ENCODE results near the gene EXOC3L4.
"Not testable (repeated sequence)": the region's sequence is repeated elsewhere in the genome, so short reads cannot be mapped to it uniquely, and the experiment has no call there.

EXOC3L4 gene

GRCh38 chr14:103094406-103095209 lies at the start of gene EXOC3L4:
EXOC3L4 (plus strand) TSS chr14:103094725; CDS start chr14:103100220, 5,495 bp downstream.
- no peak for DNase-seq (ENCODE audit: low read depth in 2 of 2)

DNA sequence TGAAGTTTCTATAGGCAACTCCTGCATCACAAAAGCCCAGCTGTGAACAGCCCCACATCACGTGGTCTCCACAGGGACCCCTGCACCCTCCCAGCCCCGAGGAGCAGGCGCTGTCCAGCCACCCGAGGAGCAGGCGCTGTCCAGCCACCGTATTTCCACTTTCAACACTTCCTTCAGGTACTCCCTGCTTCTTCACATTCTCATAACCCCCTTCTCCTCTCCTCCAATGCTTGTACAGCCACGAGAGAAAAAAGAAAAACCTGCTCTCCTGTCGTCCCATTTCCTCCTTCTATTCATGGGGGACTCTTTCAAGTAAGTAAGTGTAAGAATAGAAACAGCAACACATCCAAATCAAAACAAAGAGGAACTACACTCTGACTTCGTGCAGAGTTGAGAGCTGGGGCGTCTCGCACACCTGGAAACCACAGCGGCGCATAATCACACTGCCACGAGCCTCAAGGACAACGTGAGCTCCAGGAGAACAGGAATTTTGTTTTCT lies 49.1 kb upstream of the EXOC3L4 start:
- DNase-seq (ENCODE audit: low read depth in 2 of 2), result no peak

DNA sequence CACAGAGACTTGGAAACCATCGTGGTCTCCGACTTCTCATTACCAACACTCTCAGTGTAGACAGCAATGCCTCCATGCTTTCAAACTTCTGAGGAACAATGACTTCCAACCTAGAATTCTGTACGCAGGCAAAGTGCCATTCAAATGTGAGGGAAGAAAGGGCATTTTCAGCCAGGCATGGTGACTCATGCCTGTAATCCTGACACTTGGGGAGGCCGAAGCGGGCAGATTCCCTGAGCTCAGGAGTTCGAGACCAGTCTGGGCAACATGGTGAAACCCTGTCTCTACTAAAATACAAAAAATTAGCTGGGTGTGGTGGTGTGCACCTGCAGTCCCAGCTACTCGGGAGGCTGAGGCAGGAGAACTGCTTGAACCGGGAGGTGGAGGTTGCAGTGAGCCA lies 47.1 kb upstream of the EXOC3L4 start:
- not testable (repeated sequence) for DNase-seq (ENCODE audit: low read depth in 2 of 2)

DNA sequence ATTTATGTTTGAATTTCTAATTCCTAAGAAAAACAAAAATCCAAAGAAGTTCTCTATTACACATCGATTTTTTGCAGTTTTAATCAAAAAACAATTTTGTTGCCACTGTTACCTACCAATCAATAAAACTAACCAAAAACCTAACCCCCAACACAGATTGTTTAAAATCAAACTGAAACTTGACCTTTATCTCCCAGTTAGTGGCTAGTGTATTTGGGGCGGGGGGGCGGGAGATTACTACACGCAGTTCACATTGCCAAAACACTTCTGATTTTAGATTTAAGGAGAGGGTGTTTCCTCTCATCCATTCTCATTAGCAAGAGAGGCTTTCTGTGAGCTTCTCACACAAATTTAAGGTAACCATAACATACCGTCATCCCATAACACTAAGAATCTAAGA lies 43.6 kb upstream of the EXOC3L4 start:
- DNase-seq (ENCODE audit: low read depth in 2 of 2), result no peak

DNA sequence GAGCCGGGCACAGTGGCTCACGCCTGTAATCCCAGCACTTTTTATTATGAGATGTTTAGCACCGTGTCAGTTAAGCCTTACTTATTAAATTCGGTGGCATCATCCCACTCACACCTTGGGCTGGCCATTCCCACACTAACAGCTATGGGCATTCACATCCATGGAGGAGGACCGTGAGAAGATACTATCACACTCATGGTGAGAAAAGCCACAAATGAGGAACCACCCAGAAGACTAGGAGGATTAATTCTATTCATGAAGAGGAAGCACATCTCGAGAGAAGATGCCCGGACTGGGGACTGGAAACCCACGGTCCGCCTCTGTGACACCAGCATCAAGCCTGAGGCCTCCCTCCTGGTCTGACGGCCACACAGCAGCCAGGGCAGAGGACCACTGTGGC lies 42.1 kb upstream of the EXOC3L4 start:
- no peak for DNase-seq (ENCODE audit: low read depth in 2 of 2)

- DNase-seq (ENCODE audit: low read depth in 2 of 2), result no peak
These were observed 38.8 kb upstream of the EXOC3L4 start for GRCh38 chr14:103055695-103056094.

- no peak for DNase-seq (ENCODE audit: low read depth in 2 of 2)
These were observed 38.0 kb upstream of the EXOC3L4 start for GRCh38 chr14:103056322-103057027.

DNA sequence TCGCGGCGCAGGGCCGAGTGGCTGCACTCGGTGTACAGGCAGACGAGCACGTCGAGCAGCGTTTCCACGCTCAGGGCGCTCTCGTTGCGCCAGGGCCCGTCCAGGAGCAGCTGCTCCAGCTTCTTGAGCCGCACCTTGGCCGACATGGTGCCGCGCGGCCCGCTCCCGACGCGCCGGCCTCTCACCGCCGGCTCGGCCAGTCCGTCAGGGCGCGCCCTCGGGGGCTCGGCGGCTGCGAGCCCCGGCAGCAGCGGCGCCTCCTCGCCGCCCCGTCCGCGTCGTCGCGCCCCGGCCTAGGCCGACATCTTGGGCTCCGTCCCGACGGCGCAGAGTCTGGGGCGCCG lies 37.5 kb upstream of the EXOC3L4 start:
- no peak for DNase-seq (ENCODE audit: low read depth in 2 of 2)

- DNase-seq (ENCODE audit: low read depth in 2 of 2), result peak; percentile 25 to 63
These were observed 37.0 kb upstream of the EXOC3L4 start, which contains the start of gene CDC42BPB for GRCh38 chr14:103057372-103058163. CDC42BPB (minus strand) TSS chr14:103057549; CDS start chr14:103057173, 376 bp downstream.

DNA sequence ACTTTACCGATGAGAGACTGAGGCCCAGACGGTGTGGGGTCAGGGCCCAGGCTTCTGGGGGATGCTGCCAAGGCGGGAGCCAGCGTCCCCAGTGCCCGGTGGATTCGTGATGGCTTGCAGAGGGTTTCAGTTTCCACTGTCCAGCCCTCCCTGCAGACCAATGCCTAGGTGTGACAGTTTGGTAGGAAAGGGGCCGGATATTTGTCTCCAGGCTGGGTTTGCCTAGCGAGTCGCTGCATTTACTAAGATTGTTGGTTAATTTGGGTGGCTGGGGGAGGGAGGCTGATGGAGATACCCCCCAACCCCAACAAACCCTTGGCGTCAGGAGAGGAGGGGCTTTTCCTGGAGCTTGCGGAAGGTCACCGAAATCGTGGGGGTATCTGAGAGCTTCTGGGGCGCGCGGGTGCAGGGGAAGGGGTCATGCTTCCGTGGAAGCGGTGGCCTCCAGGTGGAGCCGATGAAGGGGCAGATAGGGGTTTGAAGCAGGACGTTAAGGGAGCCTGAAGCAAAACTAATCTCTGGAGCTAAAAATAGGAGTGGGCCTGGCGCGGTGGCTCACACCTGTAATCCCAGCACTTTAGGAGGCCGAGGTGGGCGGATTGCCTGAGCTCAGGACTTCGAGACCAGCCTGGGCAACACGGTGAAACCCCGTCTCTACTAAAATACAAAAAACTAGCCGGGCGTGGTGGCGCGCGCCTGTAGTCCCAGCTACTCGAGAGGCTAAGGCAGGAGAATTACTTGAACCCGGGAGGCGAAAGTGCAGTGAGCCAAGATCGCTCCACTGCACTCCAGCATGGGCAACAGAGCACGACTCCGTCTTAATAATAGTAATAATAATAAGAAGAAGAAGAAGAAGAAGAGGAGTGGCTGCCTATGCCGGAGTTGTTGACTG lies 36.1 kb upstream of the EXOC3L4 start:
- no peak for DNase-seq (ENCODE audit: low read depth in 2 of 2)

DNA sequence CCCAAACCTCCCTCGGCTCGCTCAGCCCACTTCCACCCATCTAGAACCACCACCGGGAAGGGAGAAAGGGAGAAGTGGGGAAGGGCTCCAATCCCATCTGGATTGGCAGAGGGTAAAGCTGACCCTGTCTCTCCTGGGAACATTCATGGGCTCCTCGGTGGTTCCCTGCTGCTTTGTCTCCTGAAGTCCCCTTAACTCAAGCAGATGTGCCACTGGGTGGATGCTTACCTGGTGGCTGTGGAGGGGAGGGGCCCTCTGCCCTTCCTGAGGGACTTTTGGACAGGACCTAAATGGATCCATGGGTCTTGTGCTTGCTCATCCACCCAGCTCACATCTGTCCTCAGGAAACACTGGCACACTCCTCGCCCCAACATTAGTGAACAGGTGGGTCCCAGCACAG lies 35.0 kb upstream of the EXOC3L4 start:
- no peak for DNase-seq (ENCODE audit: low read depth in 2 of 2)

DNA sequence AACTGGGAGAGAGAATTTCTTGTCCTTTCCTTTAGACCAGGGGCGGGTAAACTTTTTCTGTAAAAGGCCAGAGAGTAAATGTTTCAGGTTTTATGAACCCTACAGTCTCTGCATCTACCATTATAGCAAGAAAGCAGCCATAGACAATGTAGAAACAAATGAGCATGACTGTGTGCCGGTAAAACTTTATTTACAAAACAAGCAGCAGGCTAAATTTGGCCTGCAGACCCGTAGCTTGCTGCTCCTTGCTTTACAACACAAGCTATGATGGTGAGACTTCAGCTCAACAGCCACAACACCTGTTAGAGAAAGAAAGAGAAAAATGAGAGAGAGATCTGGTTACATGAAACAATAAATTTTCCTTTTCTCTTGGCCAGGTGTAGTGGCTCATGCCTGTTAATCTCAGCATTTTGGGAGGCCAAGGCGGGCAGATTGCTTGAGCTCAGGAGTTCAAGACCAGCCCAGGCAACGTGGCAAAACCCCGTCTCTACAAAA lies 33.0 kb upstream of the EXOC3L4 start:
- no peak for DNase-seq (ENCODE audit: low read depth in 2 of 2)

DNA sequence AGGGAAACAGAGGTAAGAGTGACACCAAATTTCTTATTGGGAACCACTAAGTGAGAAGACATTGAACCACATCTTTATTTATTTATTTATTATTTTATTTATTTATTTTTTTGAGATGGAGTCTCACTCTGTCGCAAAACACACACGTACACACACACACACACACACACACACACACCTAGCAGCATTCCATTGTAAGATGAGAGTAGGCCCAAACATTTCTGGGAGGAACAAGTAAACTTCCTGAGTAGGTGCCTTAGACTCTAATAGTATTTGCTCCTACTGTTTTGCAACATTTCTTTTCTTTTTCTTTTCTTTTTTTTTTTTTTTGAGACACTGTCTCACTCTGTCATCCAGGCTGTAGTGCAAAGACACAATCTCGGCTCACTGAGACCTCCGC lies 30.1 kb upstream of the EXOC3L4 start:
- no peak for DNase-seq (ENCODE audit: low read depth in 2 of 2)

DNA sequence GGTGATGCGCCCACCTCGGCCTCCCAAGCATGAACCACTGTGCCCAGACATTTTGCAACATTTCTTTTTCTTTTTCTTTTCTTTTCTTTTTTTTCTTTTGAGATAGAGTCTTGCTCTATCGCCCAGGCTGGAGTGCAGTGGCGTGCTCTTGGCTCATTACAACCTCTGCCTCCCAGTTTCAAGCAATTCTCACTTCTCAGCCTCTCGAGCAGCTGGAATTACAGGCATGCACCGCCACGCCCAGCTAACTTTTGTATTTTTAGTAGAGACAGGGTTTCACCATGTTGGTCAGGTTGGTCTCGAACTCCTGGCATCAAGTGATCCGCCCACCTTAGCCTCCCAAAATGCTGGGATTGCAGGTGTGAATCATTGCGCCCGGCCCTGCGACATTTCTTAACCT lies 29.5 kb upstream of the EXOC3L4 start:
- no peak for DNase-seq (ENCODE audit: low read depth in 2 of 2)

DNA sequence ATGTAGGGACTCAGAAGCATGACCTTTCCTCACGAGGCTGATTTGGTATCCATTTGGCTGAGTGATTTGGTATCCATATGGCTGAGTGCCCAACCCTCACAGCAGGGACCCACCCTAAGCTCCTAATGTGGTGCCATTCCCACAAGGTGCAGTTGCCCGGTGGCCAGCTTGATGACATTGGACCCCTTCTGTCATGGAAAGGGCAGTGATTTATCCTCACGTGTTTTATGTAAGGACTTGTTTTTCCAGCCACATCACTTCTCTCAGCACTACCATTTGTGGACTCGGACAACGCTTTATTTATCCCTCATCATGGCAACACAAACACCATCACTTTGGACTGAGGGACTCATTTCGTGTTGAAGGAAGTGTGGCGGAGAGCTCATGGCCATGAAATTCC lies 28.7 kb upstream of the EXOC3L4 start:
- DNase-seq (ENCODE audit: low read depth in 2 of 2), result no peak

DNA sequence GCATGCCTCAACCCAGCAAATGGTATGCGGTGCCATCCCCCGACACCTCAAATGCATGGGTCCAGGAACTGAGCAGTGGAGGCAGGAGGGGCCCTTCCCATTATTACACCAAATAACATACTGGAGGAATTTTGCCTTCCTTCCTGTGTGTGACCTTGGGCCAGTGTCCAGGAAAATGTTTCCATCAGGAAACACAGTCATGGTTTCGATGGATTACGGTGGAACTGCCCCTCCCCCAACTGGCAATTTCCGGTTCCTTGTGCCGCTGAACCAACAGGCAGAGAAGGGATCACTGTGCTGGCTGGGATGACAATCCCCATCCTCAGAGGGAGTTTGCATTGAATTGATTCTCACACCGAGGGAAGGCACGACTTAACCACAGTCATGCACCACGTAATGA lies 28.1 kb upstream of the EXOC3L4 start:
- DNase-seq (ENCODE audit: low read depth in 2 of 2), result no peak

GRCh38 chr14:103067231-103067954 lies 27.1 kb upstream of the EXOC3L4 start:
- no peak for DNase-seq (ENCODE audit: low read depth in 2 of 2)

DNA sequence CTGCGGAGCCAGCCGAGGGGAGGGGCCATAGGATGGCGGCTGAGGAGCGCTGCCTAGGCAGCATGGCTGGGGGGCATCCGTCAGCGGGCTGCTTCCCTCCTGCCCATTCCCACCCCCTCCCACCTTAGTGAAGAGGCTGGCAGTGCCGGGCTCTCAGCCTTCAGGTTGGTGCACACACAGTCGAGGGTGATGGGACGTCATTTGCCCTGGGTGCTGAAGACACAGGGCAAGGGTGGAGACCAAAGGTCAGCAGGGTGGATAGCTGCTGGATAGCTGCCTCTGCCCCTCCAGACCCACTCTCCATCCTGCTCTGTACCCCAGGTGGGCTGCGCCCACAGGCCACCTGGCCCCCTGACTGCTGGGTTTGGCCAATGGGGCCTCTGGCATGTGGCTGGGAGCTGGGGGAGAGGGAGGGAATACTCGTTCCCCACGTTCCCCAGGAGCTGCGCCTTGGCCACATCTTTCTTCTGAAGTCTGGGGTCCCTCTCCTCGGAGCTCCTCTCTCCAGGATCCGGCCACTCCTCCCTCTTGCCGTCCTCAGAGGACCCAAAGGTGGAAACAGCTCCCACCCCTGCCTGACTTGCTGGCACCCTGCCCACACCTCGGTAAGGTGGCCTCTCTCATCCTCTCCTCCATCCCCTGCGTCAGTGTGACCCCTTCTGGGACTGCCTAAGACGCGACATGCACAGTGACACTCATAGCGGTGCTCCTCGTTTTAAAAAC lies 26.0 kb upstream of the EXOC3L4 start:
- DNase-seq (ENCODE audit: low read depth in 2 of 2), result no peak

DNA sequence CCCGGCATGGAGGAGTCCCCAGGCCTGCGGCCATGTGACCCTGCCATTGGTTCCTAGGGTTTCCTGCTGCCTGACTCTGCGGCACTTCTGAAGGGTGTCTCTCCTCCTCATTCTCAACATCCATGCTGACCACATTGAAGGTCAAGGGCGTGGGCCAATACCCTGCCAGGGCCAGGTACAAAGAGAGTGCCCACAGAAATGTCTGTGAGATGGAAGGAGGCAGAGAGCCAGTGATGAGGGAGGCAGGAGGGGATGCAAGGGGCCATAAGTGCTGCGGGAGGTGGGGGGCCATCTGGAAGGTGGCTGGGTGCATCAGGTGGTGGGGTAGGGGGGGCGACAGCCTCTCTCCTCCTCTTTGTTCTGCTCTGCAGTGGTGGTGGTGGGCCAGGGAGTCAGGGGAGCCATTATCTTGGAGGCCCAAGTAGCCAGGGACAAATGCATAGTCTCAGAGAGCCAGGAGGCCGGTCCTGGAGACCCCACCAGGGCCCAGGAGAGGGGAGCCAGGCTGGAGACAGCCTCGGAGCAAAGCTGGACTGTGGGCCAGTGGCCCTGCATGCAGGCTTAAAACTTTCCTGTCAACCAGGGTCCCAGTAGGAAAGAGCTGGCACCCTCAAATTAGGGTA lies 24.2 kb upstream of the EXOC3L4 start:
- no peak for DNase-seq (ENCODE audit: low read depth in 2 of 2)
